Measurements from ENCODE around the gene SDS.

SDS gene

GRCh38 chr12:113427882-113428281 lies 24.2 kb upstream of the SDS start:
- no peak overlapping the region for H3K27ac ChIP-seq
- TF ChIP-seq ZFX (IDR thresholded peaks at IDR 0.05; ENCODE audit: borderline replicate concordance) = no peak

GRCh38 chr12:113425960-113426453 lies 22.3 kb upstream of the SDS start:
- no peak overlapping the region for H3K27ac ChIP-seq
- TF ChIP-seq CTCF (IDR thresholded peaks at IDR 0.05) = no peak
- no peak for TF ChIP-seq ZFX (IDR thresholded peaks at IDR 0.05; ENCODE audit: borderline replicate concordance)

GRCh38 chr12:113424915-113425823 lies 21.5 kb upstream of the SDS start:
- TF ChIP-seq CTCF (IDR thresholded peaks at IDR 0.05) (peak; percentile 99), ZFX (IDR thresholded peaks at IDR 0.05; ENCODE audit: borderline replicate concordance) (no peak)
- H3K27ac ChIP-seq = no peak overlapping the region

GRCh38 chr12:113424456-113424855 lies 20.8 kb upstream of the SDS start:
- no peak overlapping the region for H3K27ac ChIP-seq
- TF ChIP-seq CTCF (IDR thresholded peaks at IDR 0.05) (no peak), ZFX (IDR thresholded peaks at IDR 0.05; ENCODE audit: borderline replicate concordance) (no peak)

GRCh38 chr12:113422886-113423669 lies 19.4 kb upstream of the SDS start:
- H3K27ac ChIP-seq = peak overlapping the region; percentile 67
- TF ChIP-seq CTCF (IDR thresholded peaks at IDR 0.05) (no peak), ZFX (IDR thresholded peaks at IDR 0.05; ENCODE audit: borderline replicate concordance) (no peak)

- peak within 1 kb of the TSS; percentile 67 for H3K27ac ChIP-seq
- TF ChIP-seq CTCF (IDR thresholded peaks at IDR 0.05) (no peak), ZFX (IDR thresholded peaks at IDR 0.05; ENCODE audit: borderline replicate concordance) (no peak)
These were observed 18.6 kb upstream of the SDS start, which contains the start of gene SDSL for GRCh38 chr12:113422030-113422885. Gene SDSL, plus strand, starts transcription at chr12:113422380. Its CDS starts 5,603 bp downstream, at chr12:113427983.

Measured in 22Rv1 (cell line).